Measurements from ENCODE around the gene PRPF39. TPM values are rescaled to one million over a fixed set of nuclear protein-coding genes. Genes with fewer than 3 reads are reported as not detected.

Gene PRPF39
- total RNA-seq, 4 donors from 2014 or later = 39.1 to 243 (median 69.5) TPM

DNA sequence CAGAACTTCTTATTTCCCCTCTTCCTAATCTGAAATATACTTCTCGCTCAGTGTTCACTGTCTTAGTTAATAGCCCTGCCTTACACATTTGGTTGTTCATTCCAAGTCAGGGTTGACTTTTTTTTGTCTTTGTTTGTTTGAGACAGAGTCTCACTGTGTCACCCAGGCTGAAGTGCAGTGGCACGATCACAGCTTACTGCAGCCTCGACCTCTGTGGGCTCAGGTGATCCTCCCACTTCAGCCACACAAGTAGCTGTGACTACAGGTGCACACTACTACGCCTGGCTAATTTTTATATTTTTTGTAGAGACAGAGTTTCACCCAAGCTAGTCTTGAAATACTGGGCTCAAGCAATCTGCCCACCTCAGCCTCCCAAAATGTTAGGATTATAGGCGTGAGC, 42.3 kb upstream of the PRPF39 start:
- Histone ChIP-seq H3K9me3 (no peaks in the 10 kb centered on the region), H3K4me1 (no peaks in the 10 kb centered on the region), H3K27ac (no peak overlapping the region), H3K4me3 (no peak overlapping the region), H3K36me3 (peaks cover 0 to 3% of the 10 kb centered on the region in 2 donors), H3K27me3 (no peaks in the 10 kb centered on the region)
- TF ChIP-seq CTCF (IDR thresholded peaks at IDR 0.05) (no peak), POLR2A (IDR thresholded peaks at IDR 0.05) (no peak)
- intact Hi-C loops (cut with DNase I; ENCODE audit: low total_unique reads) = no loop called here
- DNase-seq = no peak

- Histone ChIP-seq H3K9me3 (no peaks in the 10 kb centered on the region), H3K4me1 (no peaks in the 10 kb centered on the region), H3K4me3 (no peak overlapping the region), H3K27me3 (no peaks in the 10 kb centered on the region), H3K36me3 (peaks cover 0 to 3% of the 10 kb centered on the region in 2 donors), H3K27ac (no peak overlapping the region)
- DNase-seq = no peak
- intact Hi-C loops (cut with DNase I; ENCODE audit: low total_unique reads) = no loop called here
- TF ChIP-seq POLR2A (IDR thresholded peaks at IDR 0.05) = no peak
- TF ChIP-seq CTCF (IDR thresholded peaks at IDR 0.05) = no peak
Measured at GRCh38 chr14:45044638-45045037, 39.3 kb upstream of the PRPF39 start.

DNA sequence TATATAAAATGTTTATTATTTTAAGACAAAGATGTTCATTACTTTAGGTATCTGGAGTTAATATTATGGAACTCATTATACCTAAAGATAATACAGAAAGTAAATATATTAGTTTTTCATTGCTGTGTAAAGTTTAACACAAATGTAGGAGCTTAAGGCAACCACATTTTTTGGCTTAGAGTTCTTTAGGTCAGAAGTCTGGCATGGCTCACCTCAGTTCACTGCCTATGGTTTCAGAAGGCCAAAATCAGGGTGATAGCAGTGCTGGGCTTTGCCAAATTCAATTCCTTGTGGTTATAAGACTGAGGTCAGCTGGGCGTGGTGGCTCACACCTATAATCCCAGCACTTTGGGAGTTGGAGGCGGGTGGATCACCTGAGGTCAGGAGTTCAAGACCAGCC, 35.5 kb upstream of the PRPF39 start:
- Histone ChIP-seq H3K9me3 (no peaks in the 10 kb centered on the region), H3K4me3 (no peak overlapping the region), H3K27ac (no peak overlapping the region), H3K27me3 (no peaks in the 10 kb centered on the region), H3K36me3 (peaks cover 0 to 3% of the 10 kb centered on the region in 2 donors), H3K4me1 (no peaks in the 10 kb centered on the region)
- no peak for DNase-seq
- TF ChIP-seq POLR2A (IDR thresholded peaks at IDR 0.05) (no peak), CTCF (IDR thresholded peaks at IDR 0.05) (no peak)
- intact Hi-C loops (cut with DNase I; ENCODE audit: low total_unique reads) = no loop called here

DNA sequence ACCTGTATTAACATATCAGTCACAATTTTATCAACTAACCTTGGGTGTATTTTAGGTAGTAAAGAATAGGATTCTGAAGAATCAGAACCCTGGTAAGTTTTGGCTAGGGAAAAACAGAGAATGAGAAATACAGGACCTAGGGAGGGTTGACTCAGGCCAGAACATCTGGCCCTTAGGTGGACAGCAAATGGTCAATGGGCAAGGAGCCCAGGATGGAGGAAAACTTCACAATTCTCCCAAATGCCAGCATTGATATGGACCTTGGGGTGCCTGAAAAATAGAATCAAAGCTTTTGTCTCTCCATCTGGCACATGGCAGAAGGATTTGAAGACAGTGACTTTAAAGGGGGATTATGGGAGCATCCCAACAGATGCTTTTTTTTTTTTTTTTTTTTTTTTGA, 32.7 kb upstream of the PRPF39 start:
- no peak overlapping the region for H3K4me3 ChIP-seq
- no peak overlapping the region for H3K27ac ChIP-seq
- H3K9me3 ChIP-seq = peaks cover 0 to 6% of the 10 kb centered on the region in 2 donors
- H3K27me3 ChIP-seq = no peaks in the 10 kb centered on the region
- H3K4me1 ChIP-seq = no peaks in the 10 kb centered on the region
- intact Hi-C loops (cut with DNase I; ENCODE audit: low total_unique reads) = no loop called here
- DNase-seq = no peak
- H3K36me3 ChIP-seq = no peaks in the 10 kb centered on the region
- TF ChIP-seq CTCF (IDR thresholded peaks at IDR 0.05) (no peak), POLR2A (IDR thresholded peaks at IDR 0.05) (no peak)

GRCh38 chr14:45051896-45052295, 32.0 kb upstream of the PRPF39 start:
- intact Hi-C loops (cut with DNase I; ENCODE audit: low total_unique reads) = no loop called here
- Histone ChIP-seq H3K4me3 (no peak overlapping the region), H3K27ac (no peak overlapping the region), H3K36me3 (no peaks in the 10 kb centered on the region), H3K9me3 (peaks cover 0 to 13% of the 10 kb centered on the region in 2 donors), H3K4me1 (no peaks in the 10 kb centered on the region), H3K27me3 (no peaks in the 10 kb centered on the region)
- TF ChIP-seq POLR2A (IDR thresholded peaks at IDR 0.05) (no peak), CTCF (IDR thresholded peaks at IDR 0.05) (no peak)
- no peak for DNase-seq
